Colonic mucosa (tissue), 4 donors: Measurements from ENCODE around the gene CASKIN2. TPM values are rescaled to one million over a fixed set of nuclear protein-coding genes. Genes with fewer than 3 reads are reported as not detected.
"Not testable (repeated sequence)": the region's sequence is repeated elsewhere in the genome, so short reads cannot be mapped to it uniquely, and the experiment has no call there.

Experiments
- DNase-seq: peaks from one replicate; pipeline ENCODE4 v3.0.0-alpha.2; 2020
- H3K27ac ChIP-seq: fragments of 200-600 bp; one replicate; pipeline ENCODE4 v1.8.0; 2021
- H3K27me3 ChIP-seq: fragments of 200-600 bp; one replicate; pipeline ENCODE4 v1.8.0; 2021
- H3K36me3 ChIP-seq: fragments of 200-600 bp; one replicate; pipeline ENCODE4 v1.8.0; 2021
- H3K4me1 ChIP-seq: fragments of 200-600 bp; one replicate; pipeline ENCODE4 v1.8.0; 2021; ENCODE audit warnings: mild to moderate bottlenecking
- H3K4me3 ChIP-seq: fragments of 200-600 bp; one replicate; pipeline ENCODE4 v1.8.0; 2021
- H3K9ac ChIP-seq, 2 donors: one replicate each; pipeline ENCODE4 v1.7.0; 2013; ENCODE audit warnings: control low read depth in 2 of 2, low read depth in 2 of 2, low read length in 2 of 2
- H3K9me3 ChIP-seq: fragments of 200-600 bp; one replicate; pipeline ENCODE4 v1.8.0; 2021
- CTCF ChIP-seq: fragments of 200-600 bp; IDR thresholded peaks from one replicate; pipeline ENCODE4 v1.8.0; 2022; ENCODE audit warnings: antibody characterized with exemption, mild to moderate bottlenecking
- intact Hi-C: fragments of 100-400 bp; cut with DNase I; formaldehyde crosslinking; loops from one replicate; pipeline ENCODE4 v1.14.1; 2022
- microRNA-seq: library from miRNA; unstranded; fragments of <30 nt; microRNA quantifications from one replicate; pipeline ENCODE4, GENCODE V29; 2019
- total RNA-seq, 2 donors: library from RNA; stranded (reverse); fragmentation: NEBNext Ultra II Directional in 1 of 2; extraction: Animal tissue kit (Norgen Biotek cat#: 25700) in 1 of 2; gene quantifications; one replicate each; pipeline ENCODE4 v1.2.1, GENCODE V29; 2021
- donor health status: healthy.
- donor health status: DM: no; HTN: no; CAD: no.
- donor health status: DM: no; HTN: no; CAD: no.

Gene CASKIN2
- total RNA-seq, 2 donors from 2014 or later = 26.5 to 28.6 TPM

- no peak for TF ChIP-seq CTCF
- Histone ChIP-seq H3K27me3 (no peaks in the 10 kb centered on the region), H3K36me3 (no peaks in the 10 kb centered on the region), H3K9ac (peak overlapping the region; percentile 57 to 94), H3K27ac (peak overlapping the region; percentile 61), H3K4me1 (peaks cover 13% of the 10 kb centered on the region), H3K4me3 (peak overlapping the region; percentile 87), H3K9me3 (no peaks in the 10 kb centered on the region)
- DNase-seq = no peak
- intact Hi-C loops = no loop called here
These were observed 59.3 kb downstream of the CASKIN2 start for GRCh38 chr17:75456039-75456416.

GRCh38 chr17:75454672-75455071 lies 60.7 kb downstream of the CASKIN2 start:
- H3K27me3 ChIP-seq, H3K4me1 ChIP-seq, H3K27ac ChIP-seq, H3K4me3 ChIP-seq, DNase-seq, intact Hi-C loops, H3K9me3 ChIP-seq, H3K9ac ChIP-seq, H3K36me3 ChIP-seq: not testable (repeated sequence)

GRCh38 chr17:75454193-75454592 lies 61.1 kb downstream of the CASKIN2 start:
- TF ChIP-seq CTCF = no peak
- intact Hi-C loops = no loop called here
- no peak for DNase-seq
- no peak overlapping the region for H3K4me3 ChIP-seq
- H3K4me1 ChIP-seq = peaks cover 8% of the 10 kb centered on the region
- no peak overlapping the region for H3K9ac ChIP-seq
- no peaks in the 10 kb centered on the region for H3K36me3 ChIP-seq
- H3K27me3 ChIP-seq = no peaks in the 10 kb centered on the region
- no peaks in the 10 kb centered on the region for H3K9me3 ChIP-seq
- H3K27ac ChIP-seq = peak overlapping the region; percentile 75

- H3K9ac ChIP-seq = no peak overlapping the region
- H3K4me1 ChIP-seq = no peaks in the 10 kb centered on the region
- intact Hi-C loops = no loop called here
- H3K4me3 ChIP-seq = no peak overlapping the region
- H3K27me3 ChIP-seq = no peaks in the 10 kb centered on the region
- H3K27ac ChIP-seq = no peak overlapping the region
- no peaks in the 10 kb centered on the region for H3K9me3 ChIP-seq
- no peak for TF ChIP-seq CTCF
- no peak for DNase-seq
- no peaks in the 10 kb centered on the region for H3K36me3 ChIP-seq
These were observed 65.1 kb downstream of the CASKIN2 start for GRCh38 chr17:75450270-75450669.

Small RNA genes lying within 50 kb of the gene (microRNA-seq; reads per million reads assigned to microRNA genes)
- not detected for gene MIR6785

Other genes starting within 250 kb of the CASKIN2 start
- 10 to 100 TPM; 18.5 to 19.2 TPM for gene MIF4GD, start 244.3 kb downstream of the CASKIN2 start, total RNA-seq
- gene SLC25A19, start 226.1 kb downstream of the CASKIN2 start, total RNA-seq = 10 to 100 TPM in 1 of 2 donors, 1 to 10 TPM in 1; 9.8 to 24.8 TPM
- 100 to 1,000 TPM; 117 to 126 TPM for gene GRB2, start 109.9 kb downstream of the CASKIN2 start, total RNA-seq
- gene TMEM94, start 58.9 kb downstream of the CASKIN2 start, total RNA-seq = 10 to 100 TPM; 88.3 to 95.7 TPM
- gene TSEN54, start 991 bp upstream of the CASKIN2 start, total RNA-seq = 10 to 100 TPM; 29.7 to 50.7 TPM
- gene LLGL2, start 10.2 kb upstream of the CASKIN2 start, total RNA-seq = 100 to 1,000 TPM; 401 to 497 TPM
- 100 to 1,000 TPM; 210 to 462 TPM for gene MYO15B, start 72.3 kb upstream of the CASKIN2 start, total RNA-seq
- 10 to 100 TPM in 1 of 2 donors, 1 to 10 TPM in 1; 5.1 to 39.9 TPM for gene SMIM5, start 117.9 kb upstream of the CASKIN2 start, total RNA-seq
- gene RECQL5, start 151.6 kb upstream of the CASKIN2 start, total RNA-seq = 10 to 100 TPM; 18.7 to 43.1 TPM
- gene SAP30BP, start 151.8 kb upstream of the CASKIN2 start, total RNA-seq = 10 to 100 TPM; 68.0 to 68.1 TPM
- gene ITGB4, start 205.9 kb upstream of the CASKIN2 start, total RNA-seq = 100 to 1,000 TPM; 267 to 272 TPM
- 10 to 100 TPM; 21.3 to 23.6 TPM for gene GALK1, start 249.7 kb upstream of the CASKIN2 start, total RNA-seq